NCI-H226 (cell line): ENCODE measurements around the gene SFMBT1.
"Not testable (repeated sequence)": the region's sequence is repeated elsewhere in the genome, so short reads cannot be mapped to it uniquely, and the experiment has no call there.

ENCODE experiments used
- DNase-seq: peaks from one replicate; pipeline ENCODE4 v3.0.0-alpha.2; 2015

SFMBT1 gene

DNA sequence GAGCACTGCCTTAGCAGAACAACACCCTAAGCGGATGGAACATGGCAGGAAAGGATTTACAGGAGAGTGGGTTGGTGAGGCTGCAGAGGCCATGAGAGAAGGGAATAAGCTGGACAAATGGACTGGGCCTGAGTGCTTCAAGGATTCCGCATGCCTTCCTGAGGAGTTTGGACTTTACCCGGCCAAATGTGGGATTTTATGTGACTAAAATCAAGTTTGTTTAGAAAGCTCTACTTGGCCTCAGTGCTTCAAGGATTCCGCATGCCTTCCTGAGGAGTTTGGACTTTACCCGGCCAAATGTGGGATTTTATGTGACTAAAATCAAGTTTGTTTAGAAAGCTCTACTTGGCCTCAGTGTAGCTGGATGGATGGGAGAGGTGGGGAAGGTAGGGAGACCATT lies 10.9 kb downstream of the SFMBT1 start:
- DNase-seq: not testable (repeated sequence)

DNA sequence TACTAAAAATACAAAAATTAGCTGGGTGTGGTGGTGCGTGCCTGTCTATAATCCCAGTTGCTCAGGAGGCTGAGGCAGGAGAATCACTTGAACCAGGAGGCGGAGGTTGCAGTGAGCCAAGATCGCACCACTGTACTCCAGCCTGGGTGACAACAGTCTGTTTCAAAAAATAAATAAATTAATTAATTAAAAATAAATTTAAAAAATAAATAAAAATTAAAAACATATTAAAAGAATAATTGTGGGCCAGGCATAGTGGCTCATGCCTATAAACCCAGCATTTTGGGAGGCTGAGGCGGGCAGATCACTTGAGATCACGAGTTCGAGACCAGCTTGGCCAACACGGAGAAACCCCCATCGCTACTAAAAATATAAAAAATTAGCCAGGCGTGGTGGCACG lies 11.5 kb downstream of the SFMBT1 start:
- not testable (repeated sequence) for DNase-seq

DNA sequence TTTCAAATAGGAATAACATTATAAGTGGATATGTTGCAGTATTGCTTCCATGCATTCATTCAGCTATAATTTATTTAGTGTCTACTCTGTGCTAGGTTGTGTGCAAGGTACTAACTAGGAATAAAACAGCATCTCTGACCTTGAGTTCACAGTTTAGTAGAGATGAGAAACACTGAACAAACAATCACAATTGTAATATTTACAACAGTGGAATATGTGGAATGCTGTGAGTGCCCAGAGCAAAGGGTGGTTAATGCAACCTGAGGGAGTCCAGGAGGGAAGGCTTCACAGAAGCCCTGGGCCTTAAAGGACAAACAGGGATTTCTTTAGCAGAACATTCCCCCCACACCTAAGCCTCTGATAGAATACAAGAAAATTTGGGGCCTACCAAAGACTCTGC lies 13.3 kb downstream of the SFMBT1 start:
- DNase-seq: no peak

DNA sequence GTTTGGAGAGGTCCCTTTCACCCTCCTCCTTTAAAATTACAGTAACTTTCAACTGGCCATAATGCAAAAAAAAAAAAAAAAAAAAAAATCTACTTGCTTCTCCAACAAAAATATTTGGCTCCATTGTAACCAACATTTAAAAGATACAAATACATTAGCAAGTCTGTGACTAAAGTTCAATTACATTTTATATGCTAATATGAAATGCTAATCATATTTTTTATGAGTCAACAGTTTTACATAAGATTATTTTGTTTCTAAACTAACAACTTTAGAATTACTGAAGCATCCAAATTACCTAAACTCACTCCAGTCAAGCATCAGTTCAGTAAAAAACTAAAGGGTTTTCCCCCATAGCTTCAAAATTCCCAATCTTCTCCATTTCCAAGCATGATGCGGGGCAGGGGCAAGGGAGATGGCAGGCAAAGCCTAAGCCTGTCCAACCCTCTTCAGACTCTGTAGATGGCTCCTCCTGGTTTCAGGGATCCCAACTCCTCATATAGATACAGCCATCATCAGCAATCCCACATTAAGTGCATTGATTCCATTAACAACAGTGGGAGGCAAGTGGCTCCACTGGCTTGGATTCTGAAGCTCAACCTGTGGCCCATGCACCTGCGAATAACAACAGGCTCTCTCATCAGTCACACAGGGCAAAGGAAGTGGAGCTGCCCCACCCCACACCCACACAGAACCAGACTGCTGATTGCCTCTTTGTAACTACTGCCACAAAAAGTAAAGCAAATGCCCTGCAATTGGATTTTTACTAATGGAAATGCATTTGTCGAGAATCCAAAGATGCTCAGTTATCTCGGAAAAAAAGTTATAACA lies 15.0 kb downstream of the SFMBT1 start:
- DNase-seq: no peak

DNA sequence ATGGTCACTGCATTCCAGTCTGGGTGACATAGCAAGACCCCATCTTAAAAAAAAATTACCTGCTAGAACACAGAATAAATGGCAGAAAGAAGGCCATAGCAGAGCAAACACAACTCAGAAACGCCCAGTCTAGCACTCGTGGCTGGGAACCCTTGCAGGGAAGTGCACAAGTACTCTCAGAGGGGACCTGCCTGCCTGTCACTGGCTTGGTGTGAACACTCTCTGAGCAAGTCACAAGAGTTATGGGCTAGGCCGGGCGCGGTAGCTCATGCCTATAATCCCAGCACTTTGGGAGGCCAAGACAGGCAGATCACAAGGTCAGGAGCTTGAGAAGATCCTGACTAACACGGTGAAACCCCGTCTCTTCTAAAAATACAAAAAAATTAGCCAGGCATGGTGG lies 17.2 kb downstream of the SFMBT1 start:
- DNase-seq: no peak

GRCh38 chr3:53027254-53027844 lies 18.5 kb downstream of the SFMBT1 start:
- DNase-seq: no peak

DNA sequence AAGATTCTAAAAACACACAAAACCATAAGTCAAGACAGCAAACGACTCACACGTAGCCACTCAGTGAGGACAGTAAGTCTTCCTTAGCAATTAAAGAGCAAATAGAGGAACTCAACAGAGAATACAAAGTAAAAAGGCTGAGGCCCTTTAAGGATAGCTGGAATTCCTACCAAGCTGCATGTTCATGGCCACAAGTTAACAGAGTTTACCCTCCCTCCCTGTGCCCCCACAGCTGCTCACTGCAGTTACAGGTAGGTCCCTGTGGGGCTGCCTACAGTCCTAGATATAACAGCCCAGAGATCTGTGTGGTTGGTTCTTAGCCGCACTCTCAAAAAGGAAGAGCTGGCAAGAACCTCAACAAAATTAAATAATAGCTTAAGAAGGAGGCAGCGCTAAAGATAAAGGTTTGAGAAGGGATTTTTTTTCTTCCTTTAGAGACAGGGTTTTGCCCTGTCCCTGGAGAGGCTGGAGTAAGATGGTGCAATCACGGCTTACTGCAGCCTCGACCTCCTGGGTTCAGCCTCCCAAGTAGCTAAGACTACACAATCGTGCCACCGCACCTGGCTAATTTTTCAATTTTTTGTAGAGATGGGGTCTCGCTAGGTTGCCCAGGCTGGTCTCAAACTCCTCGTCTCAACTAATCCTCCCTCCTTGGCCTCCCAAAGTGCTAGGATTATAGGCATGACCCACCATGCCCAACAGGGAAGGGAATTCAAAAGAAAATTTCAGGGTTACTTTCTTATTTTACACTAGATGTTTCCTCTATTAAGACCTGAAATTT lies 19.3 kb downstream of the SFMBT1 start:
- DNase-seq: no peak

GRCh38 chr3:53024315-53024714 lies 21.6 kb downstream of the SFMBT1 start:
- DNase-seq: no peak

DNA sequence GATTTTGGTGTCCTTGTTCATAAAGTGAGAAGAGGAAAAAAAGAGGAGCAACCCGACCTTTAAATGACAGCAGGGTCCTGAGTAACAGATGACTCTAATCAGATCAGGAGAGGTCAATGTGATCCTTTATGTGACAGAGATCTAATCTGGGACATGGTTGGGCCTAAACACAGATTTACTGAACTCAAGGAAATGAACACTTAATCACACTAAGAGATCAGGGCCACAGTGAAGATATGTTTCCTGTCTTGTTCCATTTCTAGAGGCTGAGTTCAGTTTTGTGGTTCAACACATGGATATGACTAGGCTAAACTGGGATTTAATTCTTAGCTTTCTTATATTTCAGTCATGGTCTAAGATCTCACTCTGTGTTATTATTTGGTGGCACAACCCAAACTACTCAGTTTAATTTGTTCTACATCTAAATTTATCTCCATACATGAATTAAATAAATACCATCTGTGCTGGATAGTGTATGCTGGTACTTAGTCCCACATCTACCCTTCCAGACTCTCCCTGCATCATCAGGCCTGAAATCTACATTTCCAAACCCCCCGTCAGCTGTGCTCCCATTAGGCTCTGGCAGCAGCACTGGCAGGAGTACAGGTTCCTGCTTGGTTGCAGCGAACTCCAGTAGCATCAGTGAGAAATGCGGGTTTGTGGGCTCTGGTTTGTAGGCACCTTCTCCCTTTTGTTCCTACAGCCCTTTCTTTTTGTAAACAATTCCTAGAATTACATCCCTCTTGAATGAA lies 22.6 kb downstream of the SFMBT1 start:
- no peak for DNase-seq

DNA sequence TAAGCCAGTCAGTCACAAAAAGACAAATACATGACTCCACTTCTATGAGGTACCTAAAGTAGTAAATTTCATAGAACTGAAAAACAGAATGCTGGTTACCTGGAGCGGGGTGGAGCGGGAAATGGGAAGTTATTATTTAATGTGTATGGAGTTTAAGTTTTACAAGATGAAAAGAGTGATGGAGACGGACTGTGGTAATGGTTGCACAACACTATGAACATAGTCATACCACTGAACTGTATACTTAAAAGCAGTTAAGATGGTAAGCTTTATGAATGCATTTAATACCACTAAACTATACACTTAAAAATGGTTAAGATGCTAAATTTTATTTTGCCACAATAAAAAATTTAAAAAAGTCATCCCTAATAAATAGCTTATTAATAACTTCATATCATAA lies 23.2 kb downstream of the SFMBT1 start:
- DNase-seq: no peak

DNA sequence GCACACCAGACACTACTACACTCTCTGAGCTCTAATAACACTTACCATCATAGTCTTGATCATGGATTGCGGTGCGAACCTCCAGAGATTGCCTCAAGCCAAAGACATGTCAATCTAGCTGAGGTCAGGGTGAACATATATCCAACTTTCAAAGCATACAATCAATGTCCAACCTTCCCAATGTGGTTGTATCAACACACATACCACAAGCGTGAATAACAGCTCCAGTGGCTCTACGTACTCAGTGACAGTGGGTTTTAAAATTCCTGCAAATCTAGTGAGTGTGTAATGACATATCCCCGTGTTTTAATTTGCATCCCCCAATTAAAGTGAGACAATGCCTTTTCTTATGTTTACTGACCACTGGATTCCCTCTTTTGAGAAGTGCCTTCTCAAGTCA lies 29.6 kb downstream of the SFMBT1 start:
- no peak for DNase-seq

- no peak for DNase-seq
Measured at GRCh38 chr3:53011324-53011723, 34.5 kb downstream of the SFMBT1 start.

DNA sequence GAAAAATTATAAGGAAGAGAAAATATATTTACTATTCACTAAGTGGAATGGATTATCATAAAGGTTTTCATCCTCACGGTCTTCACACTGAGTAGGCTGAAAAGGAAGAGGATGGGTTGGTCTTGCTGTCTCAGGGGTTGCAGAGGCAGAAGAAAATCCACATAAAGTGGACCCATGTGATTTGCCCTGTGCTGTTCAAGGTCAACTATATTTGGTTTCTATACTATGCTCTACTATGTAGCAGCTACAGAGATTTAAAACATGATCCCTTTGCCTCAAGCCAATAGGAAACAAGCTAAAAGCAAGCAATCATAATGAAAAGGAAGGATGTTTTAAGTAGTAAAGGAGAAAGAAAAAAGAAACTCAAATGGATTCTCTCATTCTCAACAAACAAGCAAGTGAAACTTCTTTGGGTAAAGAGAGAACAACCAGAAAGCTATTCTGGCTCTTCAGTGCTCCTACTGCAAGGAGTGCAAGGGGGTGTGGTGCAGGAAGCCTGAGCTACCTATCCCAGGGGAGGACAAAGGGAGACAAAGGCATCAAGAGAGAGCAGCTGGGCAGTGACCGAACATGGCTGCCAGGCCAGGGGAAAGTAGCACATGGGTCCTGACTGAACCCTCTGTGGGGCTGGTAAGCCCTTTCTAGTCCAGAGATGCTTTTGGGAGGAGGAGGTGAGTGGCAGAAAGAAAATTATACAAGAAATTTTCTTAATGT lies 35.9 kb downstream of the SFMBT1 start:
- no peak for DNase-seq

- DNase-seq: no peak
Measured at GRCh38 chr3:53008932-53009331, 36.9 kb downstream of the SFMBT1 start.

DNA sequence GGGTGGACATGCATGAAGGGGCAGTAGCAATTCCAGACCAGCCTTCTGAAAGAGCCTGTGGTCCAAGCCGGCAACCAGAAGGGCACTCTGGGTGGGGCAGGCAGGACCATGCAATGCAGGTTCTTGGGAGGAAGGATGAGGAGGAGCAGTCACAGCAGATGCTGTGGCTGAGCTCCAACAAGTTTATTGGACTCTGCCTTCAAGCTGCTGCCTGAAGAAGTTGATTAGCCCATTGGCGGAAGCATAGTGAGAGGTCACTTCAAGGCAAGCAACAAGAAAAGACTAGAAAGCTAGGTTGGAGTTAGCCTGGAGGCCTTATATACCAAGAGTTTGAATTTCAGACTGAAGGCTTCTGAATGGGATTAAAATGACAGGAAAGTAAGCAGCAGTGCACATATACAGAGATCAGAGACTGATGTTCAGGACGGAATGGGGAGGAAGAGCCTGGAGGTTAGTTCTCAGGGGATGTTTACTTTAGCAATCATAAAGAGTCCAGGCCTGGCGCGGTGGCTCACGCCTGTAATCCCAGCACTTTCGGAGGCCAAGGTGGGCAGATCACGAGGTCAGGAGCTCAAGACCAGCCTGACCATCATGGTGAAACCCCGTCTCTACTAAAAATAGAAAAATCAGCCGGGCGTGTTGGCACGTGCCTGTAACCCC lies 39.9 kb downstream of the SFMBT1 start:
- DNase-seq: no peak

DNA sequence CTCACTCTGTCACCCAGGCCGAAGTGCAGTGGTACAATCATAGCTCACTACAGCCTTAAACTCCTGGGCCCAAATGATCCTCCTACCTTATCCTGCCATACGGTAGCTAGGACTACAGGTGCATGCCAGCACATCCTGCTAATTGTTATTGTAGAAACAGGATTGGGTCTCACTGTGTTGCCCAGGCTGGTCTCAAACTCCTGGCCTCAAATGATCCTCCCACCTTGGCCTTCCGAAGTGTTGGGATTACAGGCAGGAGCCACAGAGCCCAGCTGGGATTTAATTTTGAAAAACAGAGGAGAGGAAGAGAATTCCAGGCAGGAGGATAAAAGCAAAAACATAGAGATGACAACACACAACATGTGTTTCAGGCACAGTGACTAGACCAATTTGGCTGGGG lies 40.5 kb downstream of the SFMBT1 start:
- DNase-seq: no peak

- DNase-seq: no peak
Measured at GRCh38 chr3:53003320-53003719, 42.6 kb downstream of the SFMBT1 start.

GRCh38 chr3:52998771-52999513 lies 46.9 kb downstream of the SFMBT1 start:
- peak; percentile 71 for DNase-seq

DNA sequence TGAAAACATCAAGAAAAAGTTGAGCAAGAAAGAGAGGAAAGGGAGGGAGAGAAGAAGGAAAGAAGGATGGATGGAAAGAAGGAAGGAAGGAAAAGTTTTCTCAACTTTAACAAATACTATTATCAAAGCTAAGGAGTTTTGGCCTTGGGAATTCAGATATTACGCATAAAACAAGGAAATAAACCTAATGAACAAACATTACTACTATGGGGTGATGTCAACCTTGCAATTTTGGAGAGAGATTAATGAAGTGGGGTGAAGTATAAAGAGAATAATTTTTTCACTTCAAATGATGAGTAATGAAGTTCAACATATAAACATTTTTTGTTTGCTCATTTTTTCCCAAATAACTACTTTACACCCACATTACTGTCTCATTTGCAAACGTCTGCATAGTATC lies 55.2 kb downstream of the SFMBT1 start:
- no peak for DNase-seq

DNA sequence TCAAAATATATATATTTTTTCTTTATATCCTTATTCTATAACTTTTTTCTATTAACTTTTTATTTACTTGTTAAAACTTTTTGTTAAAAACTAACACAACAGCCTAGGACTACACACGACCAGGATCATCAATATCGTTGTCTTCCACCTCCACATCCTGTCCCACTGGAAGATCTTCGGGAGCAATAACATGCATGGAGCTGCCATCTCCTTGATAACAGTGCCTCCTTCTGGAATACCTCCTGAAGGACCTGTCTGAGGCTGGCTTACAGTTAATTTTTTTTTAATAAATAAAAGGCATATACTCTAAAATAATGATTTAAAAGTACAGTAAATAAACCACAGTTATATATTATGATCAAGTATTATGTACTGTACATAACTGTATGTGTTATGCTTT lies 58.9 kb downstream of the SFMBT1 start:
- DNase-seq: no peak

- peak; percentile 17 for DNase-seq
Measured at GRCh38 chr3:52986049-52986448, 59.8 kb downstream of the SFMBT1 start.
